ENCODE data around the gene CALML5.

DNA sequence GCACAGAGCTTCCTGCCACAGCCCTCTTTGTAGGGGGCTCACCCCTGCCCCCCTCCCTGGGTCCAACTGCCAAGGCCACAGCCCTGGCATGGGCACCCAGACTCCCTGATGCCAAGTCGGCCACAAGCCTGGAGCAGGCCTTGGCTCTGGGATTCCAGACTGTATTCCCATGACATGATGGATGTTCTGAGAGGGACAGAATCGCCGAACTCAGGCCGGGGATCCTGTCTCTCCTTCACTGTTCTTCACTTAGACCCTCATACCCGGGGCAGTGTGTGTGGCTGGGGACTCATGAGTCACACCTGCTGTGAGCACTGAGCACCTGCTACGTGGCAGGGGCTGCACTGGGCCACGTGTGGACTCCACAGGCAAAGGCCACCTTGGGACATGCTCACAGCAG is 7.9 kb downstream of the CALML5 start:
- no peak for TF ChIP-seq POLR2A (IDR thresholded peaks at IDR 0.05)
- TF ChIP-seq, protein P1, sequence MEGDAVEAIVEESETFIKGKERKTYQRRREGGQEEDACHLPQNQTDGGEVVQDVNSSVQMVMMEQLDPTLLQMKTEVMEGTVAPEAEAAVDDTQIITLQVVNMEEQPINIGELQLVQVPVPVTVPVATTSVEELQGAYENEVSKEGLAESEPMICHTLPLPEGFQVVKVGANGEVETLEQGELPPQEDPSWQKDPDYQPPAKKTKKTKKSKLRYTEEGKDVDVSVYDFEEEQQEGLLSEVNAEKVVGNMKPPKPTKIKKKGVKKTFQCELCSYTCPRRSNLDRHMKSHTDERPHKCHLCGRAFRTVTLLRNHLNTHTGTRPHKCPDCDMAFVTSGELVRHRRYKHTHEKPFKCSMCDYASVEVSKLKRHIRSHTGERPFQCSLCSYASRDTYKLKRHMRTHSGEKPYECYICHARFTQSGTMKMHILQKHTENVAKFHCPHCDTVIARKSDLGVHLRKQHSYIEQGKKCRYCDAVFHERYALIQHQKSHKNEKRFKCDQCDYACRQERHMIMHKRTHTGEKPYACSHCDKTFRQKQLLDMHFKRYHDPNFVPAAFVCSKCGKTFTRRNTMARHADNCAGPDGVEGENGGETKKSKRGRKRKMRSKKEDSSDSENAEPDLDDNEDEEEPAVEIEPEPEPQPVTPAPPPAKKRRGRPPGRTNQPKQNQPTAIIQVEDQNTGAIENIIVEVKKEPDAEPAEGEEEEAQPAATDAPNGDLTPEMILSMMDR (IDR thresholded peaks at IDR 0.05): no peak

Data from body of pancreas (tissue), 4 donors.